Common myeloid progenitor, CD34-positive (primary cell): ENCODE results near the gene ZNRF2.
"Not testable (repeated sequence)": the region's sequence is repeated elsewhere in the genome, so short reads cannot be mapped to it uniquely, and the experiment has no call there.

Source experiments
- CTCF ChIA-PET: fragments of 350-600 bp; sonication (Branson Sonifier 250); formaldehyde crosslinking; loops from one replicate; lab custom pipeline; 2021; ENCODE audit warnings: antibody characterized with exemption; lab: Charles Lee
- POLR2A ChIA-PET: fragments of 350-600 bp; sonication (Branson Sonifier 250); formaldehyde crosslinking; loops from one replicate; lab custom pipeline; 2021; ENCODE audit warnings: antibody characterized with exemption; lab: Charles Lee
- DNase-seq, 3 donors: peaks; one replicate each; pipeline versions ENCODE4 v3.0.0 to v3.0.0-alpha.2; 2013
- H3K27ac ChIP-seq, 2 experiments: 1 replicate in 1 of 2; 2 replicates in 1 of 2; pipeline ENCODE4 v1.7.0; 2013; ENCODE audit warnings: inconsistent platforms in 2 of 2, low read length in 2 of 2, mild to moderate bottlenecking in 2 of 2, low read depth in 1 of 2, moderate library complexity in 1 of 2; ENCODE audit not compliant: severe bottlenecking in 2 of 2, insufficient read depth in 1 of 2, poor library complexity in 1 of 2
- H3K27me3 ChIP-seq, 5 experiments: replicated peaks in 2 of 5; 1 replicate in 3 of 5; 2 replicates in 2 of 5; pipeline versions ENCODE4 v1.6.1 to v1.7.0; 2013; ENCODE audit warnings: low read length in 4 of 5, mild to moderate bottlenecking in 2 of 5, moderate library complexity in 2 of 5, inconsistent platforms in 1 of 5; ENCODE audit not compliant: insufficient read depth in 5 of 5, control insufficient read depth in 4 of 5
- H3K36me3 ChIP-seq, 4 experiments: 1 replicate in 2 of 4; 2 replicates in 2 of 4; pipeline versions ENCODE4 v1.6.1 to v1.7.0; 2013; ENCODE audit warnings: low read length in 3 of 4, control low read depth in 1 of 4, mild to moderate bottlenecking in 1 of 4; ENCODE audit not compliant: control insufficient read depth in 4 of 4, insufficient read depth in 4 of 4
- H3K4me1 ChIP-seq, 4 experiments: 1 replicate in 3 of 4; 2 replicates in 1 of 4; pipeline versions ENCODE4 v1.6.1 to v1.7.1; 2013; ENCODE audit warnings: low read length in 3 of 4, mild to moderate bottlenecking in 3 of 4, control low read depth in 1 of 4, inconsistent platforms in 1 of 4, moderate library complexity in 1 of 4; ENCODE audit not compliant: control insufficient read depth in 4 of 4, insufficient read depth in 4 of 4; ENCODE audit errors: control extremely low read depth in 1 of 4
- H3K4me3 ChIP-seq, 7 experiments: 1 replicate in 4 of 7; 2 replicates in 3 of 7; pipeline versions ENCODE4 v1.5.1 to v1.7.0; 2013; ENCODE audit warnings: mild to moderate bottlenecking in 7 of 7, low read length in 6 of 7, moderate library complexity in 6 of 7, inconsistent platforms in 2 of 7, low read depth in 2 of 7, control low read depth in 1 of 7; ENCODE audit not compliant: insufficient read depth in 4 of 7, control insufficient read depth in 1 of 7; ENCODE audit errors: extremely low read depth in 1 of 7
- H3K9me3 ChIP-seq, 5 experiments: 1 replicate in 4 of 5; 2 replicates in 1 of 5; pipeline versions ENCODE4 v1.6.1 to v1.7.1; 2013; ENCODE audit warnings: low read length in 4 of 5, mild to moderate bottlenecking in 2 of 5, inconsistent platforms in 1 of 5, low read depth in 1 of 5, moderate library complexity in 1 of 5; ENCODE audit not compliant: control insufficient read depth in 4 of 5, insufficient read depth in 2 of 5; ENCODE audit errors: control extremely low read depth in 1 of 5
- WGBS: methylation state at CpG from one replicate; pipeline ENCODE4 v1.1.5; 2013; ENCODE audit not compliant: insufficient coverage; 5-methylcytosine and 5-hydroxymethylcytosine counted together

The ZNRF2 gene

DNA sequence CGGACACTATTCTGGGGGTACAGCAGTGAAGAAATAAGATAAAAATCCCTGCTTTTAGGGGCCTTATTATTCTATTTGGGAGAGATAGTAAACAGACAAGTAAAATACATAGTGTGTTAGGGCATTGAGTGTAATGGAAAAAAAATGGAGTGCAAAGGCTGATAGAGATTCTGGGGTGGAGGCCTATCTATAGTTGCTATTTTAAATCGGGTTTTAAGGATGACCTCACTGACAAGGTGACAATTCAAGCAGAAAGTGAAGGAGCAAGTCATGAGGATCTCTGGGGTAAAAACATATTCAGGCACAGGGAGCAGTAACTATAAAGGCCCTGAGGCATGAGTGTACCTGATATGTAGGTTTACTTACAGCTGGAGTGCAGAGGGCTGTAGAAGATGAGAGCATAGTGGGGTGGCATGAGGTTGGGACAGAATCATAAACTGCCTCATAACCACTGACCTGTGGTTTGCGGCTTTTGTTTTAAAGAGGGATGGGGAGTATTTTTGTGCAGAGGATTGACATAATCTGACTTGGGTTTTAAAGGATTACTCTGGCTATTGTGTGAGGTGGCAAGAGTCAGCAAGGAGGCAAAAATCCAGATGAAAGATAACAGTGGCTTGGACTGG, 8.1 kb downstream of the ZNRF2 start:
- DNase-seq, H3K9me3 ChIP-seq, H3K36me3 ChIP-seq, POLR2A ChIA-PET, H3K27me3 ChIP-seq, H3K4me3 ChIP-seq, CTCF ChIA-PET, H3K27ac ChIP-seq: not testable (repeated sequence)
- WGBS, result 89% methylated on average over 2 of the region's 3 CpGs
- H3K4me1 ChIP-seq, result peaks cover 5 to 25% (median 12%) of the 10 kb centered on the region in 4 experiments

- POLR2A ChIA-PET, H3K27me3 ChIP-seq, H3K27ac ChIP-seq, H3K4me3 ChIP-seq, H3K9me3 ChIP-seq, CTCF ChIA-PET, H3K36me3 ChIP-seq: not testable (repeated sequence)
- H3K4me1 ChIP-seq, result peaks cover 5 to 17% (median 9%) of the 10 kb centered on the region in 4 experiments
- no CpG with 5 or more reads among the region's 2 CpGs for WGBS
- peak; percentile 20 to 78 (median 61) for DNase-seq
Measured at GRCh38 chr7:30296304-30296703, 11.9 kb downstream of the ZNRF2 start.

GRCh38 chr7:30297499-30297898, 13.1 kb downstream of the ZNRF2 start:
- H3K27ac ChIP-seq, CTCF ChIA-PET, H3K4me3 ChIP-seq, H3K27me3 ChIP-seq, H3K9me3 ChIP-seq, POLR2A ChIA-PET, DNase-seq, H3K36me3 ChIP-seq: not testable (repeated sequence)
- no CpG with 5 or more reads among the region's 1 CpG for WGBS
- H3K4me1 ChIP-seq, result peaks cover 5 to 17% (median 9%) of the 10 kb centered on the region in 4 experiments

DNA sequence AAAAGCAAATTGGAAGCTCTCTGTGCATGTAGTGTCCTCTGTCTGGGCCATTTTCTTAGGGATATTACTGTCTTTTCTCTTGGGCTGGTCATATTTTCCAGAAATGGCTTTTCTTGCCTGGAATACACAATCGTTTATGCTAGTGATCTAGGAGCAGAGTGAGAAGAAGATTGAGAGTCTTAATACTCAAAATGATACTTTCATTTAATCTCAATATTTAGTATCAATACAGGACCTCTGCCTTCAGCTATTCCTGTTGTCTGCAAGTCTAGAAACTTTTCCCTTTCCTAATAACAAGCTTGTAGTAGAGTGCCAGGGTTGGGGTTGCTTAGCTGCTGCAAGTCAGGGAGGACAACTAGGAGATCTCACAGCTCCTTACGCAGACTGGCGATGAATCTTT, 14.0 kb downstream of the ZNRF2 start:
- DNase-seq, H3K27ac ChIP-seq, H3K27me3 ChIP-seq, H3K4me3 ChIP-seq, POLR2A ChIA-PET, CTCF ChIA-PET, H3K9me3 ChIP-seq, H3K36me3 ChIP-seq: not testable (repeated sequence)
- 100% methylated on average over 2 of the region's 3 CpGs for WGBS
- peaks cover 5 to 17% (median 9%) of the 10 kb centered on the region in 4 experiments for H3K4me1 ChIP-seq

DNA sequence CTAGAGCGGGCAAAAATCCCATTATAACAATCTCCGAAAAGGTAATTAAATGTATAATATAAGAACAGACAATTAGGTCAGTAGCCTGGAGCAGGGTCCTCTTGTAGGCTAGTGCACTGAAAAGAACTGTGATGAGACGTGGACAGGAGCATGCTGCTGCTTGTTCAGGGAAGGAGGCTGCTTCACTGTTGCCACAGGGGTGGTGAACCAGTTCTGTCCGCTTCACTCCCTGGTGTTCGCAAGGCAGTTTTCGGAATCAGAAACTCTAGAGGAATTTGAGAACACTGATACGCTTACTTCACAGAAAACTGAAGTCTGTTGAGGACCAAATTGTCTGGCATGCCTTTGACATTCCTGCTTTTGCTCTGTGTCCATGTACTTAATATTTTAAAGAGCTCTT, 17.4 kb downstream of the ZNRF2 start:
- WGBS, result 100% methylated on average over 5 of the region's 7 CpGs
- no peak overlapping the region for H3K4me3 ChIP-seq
- H3K27ac ChIP-seq, result no peak overlapping the region
- no peaks in the 10 kb centered on the region for H3K9me3 ChIP-seq
- CTCF ChIA-PET, result no interaction called here
- POLR2A ChIA-PET, result no interaction called here
- H3K36me3 ChIP-seq, result no peaks in the 10 kb centered on the region
- DNase-seq, result no peak
- H3K27me3 ChIP-seq, result no peaks in the 10 kb centered on the region
- H3K4me1 ChIP-seq, result peaks cover 0 to 5% (median 0%) of the 10 kb centered on the region in 4 experiments

- Histone ChIP-seq H3K27me3 (no peaks in the 10 kb centered on the region), H3K4me1 (peaks cover 0 to 5% (median 0%) of the 10 kb centered on the region in 4 experiments), H3K9me3 (no peaks in the 10 kb centered on the region), H3K27ac (no peak overlapping the region), H3K36me3 (no peaks in the 10 kb centered on the region), H3K4me3 (no peak overlapping the region)
- WGBS, result 98% methylated on average over 7 of the region's 10 CpGs
- CTCF ChIA-PET, result interaction anchor here (1.0 kb wide), 1 partner anchor 9 kb away, joined by 3 read pairs; no protein-coding TSS in a partner anchor
- POLR2A ChIA-PET, result interaction anchor here (0.6 kb wide), 1 partner anchor 40 kb away, joined by 6 read pairs; no protein-coding TSS in a partner anchor
- no peak for DNase-seq
Measured at GRCh38 chr7:30302656-30303311, 18.4 kb downstream of the ZNRF2 start.
